T47D (cell line): ENCODE results near the gene CACFD1.

ENCODE experiments used
- DNase-seq, 2 experiments: peaks; one replicate each; pipeline versions ENCODE4 v3.0.0 to v3.0.0-alpha.2; 2011 to 2012; ENCODE audit warnings: low read depth in 1 of 2, low spot score in 1 of 2
- JUND ChIP-seq: IDR thresholded peaks from 2 replicates; pipeline ENCODE4 v1.6.1; 2012; ENCODE audit warnings: low read depth
- in situ Hi-C: cut with HindIII; loops from 2 replicates; pipeline ENCODE4 v1.10.0; 2016; ENCODE audit warnings: low sequenced_read_pairs, low pct_unique_long_range_greater_than_20kb

CACFD1 gene

DNA sequence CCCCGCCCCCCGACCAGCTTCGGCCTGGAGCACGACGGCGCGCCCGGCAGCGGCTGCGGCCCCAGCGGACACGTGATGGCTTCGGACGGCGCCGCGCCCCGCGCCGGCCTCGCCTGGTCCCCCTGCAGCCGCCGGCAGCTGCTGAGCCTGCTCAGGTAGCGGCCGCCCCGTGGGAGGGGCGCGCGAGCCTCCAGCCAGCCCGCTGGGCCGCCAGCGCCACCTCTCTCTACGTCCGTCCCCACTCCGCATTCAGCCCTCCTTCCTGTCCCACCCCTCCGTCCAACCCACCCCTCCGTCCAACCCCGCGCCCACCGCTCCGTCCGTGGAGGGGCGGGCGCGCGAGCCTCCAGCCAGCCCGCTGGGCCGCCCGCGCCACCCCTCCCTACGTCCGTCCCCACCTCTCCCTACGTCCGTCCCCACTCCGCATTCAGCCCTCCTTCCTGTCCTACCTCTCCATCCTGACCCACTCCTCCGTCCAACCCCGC lies 31.1 kb upstream of the CACFD1 start:
- TF ChIP-seq JUND, result no peak
- no peak for DNase-seq
- in situ Hi-C loops, result no loop called here

- no peak for DNase-seq
- in situ Hi-C loops, result no loop called here
- no peak for TF ChIP-seq JUND
Observed at GRCh38 chr9:133429214-133429613, 30.6 kb upstream of the CACFD1 start.

DNA sequence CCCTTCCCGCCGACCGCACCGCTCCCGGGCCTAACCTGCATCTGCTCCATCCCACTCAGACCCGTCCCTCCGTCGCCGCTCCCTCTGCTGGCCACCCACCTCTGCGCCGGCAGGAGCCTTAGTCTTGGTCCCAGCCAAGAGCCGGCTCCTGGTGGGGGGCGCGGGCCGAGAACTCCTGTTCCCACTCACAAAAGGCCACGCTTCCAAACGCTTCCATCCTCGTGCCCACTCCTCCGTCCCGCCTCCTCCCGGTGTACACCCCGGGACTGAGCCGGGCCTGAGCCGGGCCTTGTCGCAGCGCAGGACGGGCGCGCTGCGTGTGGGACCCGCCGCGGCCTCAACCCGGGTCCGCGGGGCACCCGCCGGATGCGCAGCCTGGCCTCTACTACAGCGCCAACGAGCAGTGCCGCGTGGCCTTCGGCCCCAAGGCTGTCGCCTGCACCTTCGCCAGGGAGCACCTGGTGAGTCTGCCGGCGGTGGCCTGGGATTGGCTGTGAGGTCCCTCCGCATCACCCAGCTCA lies 30.1 kb upstream of the CACFD1 start:
- in situ Hi-C loops, result no loop called here
- no peak for TF ChIP-seq JUND
- no peak for DNase-seq

DNA sequence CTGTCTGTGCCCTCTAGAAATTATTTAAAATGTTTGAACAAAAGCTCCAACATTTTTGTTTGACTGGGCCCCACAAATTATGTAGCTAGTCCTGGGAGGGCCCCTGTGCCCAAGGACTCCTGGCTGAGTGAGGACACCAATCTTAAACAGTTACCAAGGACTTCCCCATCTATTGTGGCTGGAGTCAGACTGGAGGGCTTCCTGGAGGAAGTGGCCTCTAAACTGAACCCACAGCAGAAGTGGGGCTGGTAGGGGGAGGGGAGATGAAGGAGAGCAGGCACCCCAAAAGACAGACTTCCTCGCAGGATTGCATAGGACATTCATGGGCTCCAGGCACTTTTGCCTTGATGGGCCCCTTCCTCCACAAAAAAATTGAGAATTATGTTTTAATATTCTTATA lies 29.5 kb upstream of the CACFD1 start:
- TF ChIP-seq JUND, result no peak
- in situ Hi-C loops, result no loop called here
- no peak for DNase-seq

GRCh38 chr9:133433351-133433843 lies 26.4 kb upstream of the CACFD1 start:
- no peak for DNase-seq
- no peak for TF ChIP-seq JUND
- in situ Hi-C loops, result no loop called here

DNA sequence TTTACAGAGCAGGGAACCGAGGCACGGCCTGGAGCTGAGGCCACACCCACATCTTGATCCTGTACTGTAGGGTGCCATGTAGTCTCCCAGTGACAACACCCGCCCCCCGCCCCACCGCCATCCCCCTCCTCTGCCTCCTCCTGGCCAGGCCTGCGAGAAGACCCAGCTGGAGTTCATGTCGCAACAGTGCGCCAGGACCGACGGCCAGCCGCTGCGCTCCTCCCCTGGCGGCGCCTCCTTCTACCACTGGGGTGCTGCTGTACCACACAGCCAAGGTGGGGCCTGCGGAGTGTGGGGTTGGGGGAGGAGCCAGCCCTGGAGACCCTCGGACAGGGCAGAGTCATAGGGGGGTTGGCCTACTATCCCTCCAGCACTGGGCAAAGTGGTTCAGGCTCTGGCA lies 23.1 kb upstream of the CACFD1 start:
- no peak for TF ChIP-seq JUND
- in situ Hi-C loops, result no loop called here
- DNase-seq, result no peak

DNA sequence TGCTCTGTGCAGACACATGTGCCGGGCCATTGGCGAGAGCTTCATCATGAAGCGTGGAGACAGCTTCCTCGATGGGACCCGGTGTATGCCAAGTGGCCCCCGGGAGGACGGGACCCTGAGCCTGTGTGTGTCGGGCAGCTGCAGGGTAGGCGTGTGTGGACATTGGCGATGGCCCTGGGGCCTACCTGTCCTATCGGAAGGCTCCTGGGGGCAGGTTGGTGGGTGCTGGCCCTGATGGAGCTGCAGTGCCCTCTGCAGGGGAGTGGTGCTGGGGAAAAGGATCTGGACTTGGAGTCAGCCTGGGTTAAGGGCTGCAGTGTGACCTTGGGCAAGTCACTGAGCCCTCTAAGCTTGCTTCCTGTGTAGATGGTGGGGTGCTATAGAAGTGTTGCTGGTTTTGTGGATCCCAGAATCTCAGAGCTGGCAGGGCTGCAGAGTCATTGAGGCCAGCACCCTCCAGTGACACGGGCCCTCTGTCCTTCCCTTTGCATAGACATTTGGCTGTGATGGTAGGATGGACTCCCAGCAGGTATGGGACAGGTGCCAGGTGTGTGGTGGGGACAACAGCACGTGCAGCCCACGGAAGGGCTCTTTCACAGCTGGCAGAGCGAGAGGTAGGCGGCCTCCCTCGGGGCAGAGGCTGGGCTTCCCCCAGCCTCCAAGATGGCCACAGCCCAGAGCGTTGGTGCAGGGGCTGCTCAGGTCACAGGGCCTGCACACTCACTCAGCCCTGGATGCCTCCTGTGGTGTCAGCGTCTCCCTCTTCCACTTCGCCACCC lies 21.8 kb upstream of the CACFD1 start:
- no peak for TF ChIP-seq JUND
- in situ Hi-C loops, result no loop called here
- no peak for DNase-seq

GRCh38 chr9:133439337-133439736 lies 20.4 kb upstream of the CACFD1 start:
- TF ChIP-seq JUND, result no peak

DNA sequence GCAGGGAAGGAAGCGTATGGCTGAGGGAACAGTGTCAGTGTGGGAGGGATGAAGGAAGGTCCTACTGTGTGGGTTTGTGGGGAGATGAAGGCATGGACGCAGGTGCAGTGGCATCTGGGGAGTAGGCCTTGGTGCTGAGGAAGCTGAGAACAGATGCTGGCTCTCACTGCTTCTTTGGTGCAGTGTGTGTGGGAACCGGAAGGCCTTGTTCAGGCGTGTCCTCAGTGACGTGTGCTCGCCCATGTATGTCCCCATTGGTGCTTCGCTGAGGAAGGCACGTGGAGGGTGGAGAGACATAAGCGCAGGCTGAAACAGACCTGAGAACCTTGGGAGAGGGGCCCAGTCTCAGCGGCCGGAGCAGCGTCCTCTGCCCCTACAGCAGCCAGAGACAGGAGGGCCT lies 18.9 kb upstream of the CACFD1 start:
- DNase-seq, result no peak
- no peak for TF ChIP-seq JUND
- in situ Hi-C loops, result no loop called here

More at GRCh38 chr9:133439337-133439736, 20.4 kb upstream of the CACFD1 start:
- in situ Hi-C loops, result no loop called here
- no peak for DNase-seq

DNA sequence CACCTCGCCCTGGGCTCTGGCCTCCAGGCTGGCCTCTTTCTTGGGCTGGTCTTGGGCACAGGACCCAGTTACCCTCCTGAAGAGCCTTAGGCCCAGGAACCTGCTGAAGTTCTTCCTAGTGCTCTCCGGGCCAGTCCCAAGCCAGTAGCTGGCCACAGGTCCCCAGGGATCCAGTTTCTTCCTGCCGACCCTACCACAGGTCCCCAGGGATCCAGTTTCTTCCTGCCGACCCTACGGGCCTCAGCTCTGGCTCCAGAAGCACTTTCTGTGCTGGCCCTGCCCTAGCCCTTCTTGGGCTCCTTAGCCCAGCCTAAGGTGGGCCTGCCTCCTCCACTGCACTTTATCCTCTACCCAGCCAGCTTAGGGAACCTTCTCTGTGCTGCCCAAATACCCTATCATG lies 18.2 kb upstream of the CACFD1 start:
- DNase-seq, result no peak
- in situ Hi-C loops, result no loop called here
- no peak for TF ChIP-seq JUND

DNA sequence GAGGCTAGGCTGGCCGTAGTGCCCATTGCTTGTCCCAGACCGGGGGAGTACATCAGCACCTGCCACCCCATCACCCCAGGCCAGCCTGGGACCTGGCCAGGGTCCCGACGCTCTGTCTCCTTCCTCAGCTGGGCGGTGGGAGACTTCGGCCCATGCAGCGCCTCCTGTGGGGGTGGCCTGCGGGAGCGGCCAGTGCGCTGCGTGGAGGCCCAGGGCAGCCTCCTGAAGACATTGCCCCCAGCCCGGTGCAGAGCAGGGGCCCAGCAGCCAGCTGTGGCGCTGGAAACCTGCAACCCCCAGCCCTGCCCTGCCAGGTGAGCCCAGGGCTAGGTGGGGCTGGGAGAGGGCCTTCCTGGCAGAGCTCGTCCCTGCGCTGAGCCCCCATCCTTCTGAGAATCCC lies 16.5 kb upstream of the CACFD1 start:
- in situ Hi-C loops, result no loop called here
- no peak for DNase-seq
- no peak for TF ChIP-seq JUND

DNA sequence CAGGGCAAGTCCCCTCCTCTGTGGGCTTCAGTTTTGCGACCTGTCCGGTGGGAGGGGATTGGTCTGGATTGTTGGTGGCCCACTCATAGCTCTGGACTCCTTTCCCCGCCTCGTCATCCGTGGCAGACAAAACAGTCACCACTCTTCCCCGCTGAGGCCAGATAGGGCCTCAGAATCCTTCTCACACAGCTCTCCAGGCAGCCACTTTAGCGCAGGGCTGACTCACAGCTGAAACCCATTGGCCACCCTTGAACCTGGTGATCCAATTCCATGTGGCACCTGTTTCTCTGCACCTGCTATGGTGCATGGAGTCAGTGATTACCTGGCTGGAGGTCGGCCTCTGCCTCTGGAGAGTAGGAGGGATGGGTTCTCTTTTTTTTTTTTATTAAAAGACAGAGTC lies 15.8 kb upstream of the CACFD1 start:
- no peak for TF ChIP-seq JUND
- DNase-seq, result no peak
- in situ Hi-C loops, result no loop called here

- DNase-seq, result no peak
- in situ Hi-C loops, result no loop called here
- TF ChIP-seq JUND, result no peak
Observed at GRCh38 chr9:133445293-133445969, 14.3 kb upstream of the CACFD1 start.
